Astrocyte (in vitro differentiated cells and primary cell): ENCODE data around the gene OR2L5. TPM values are rescaled to one million over a fixed set of nuclear protein-coding genes. Genes with fewer than 3 reads are reported as not detected.

ENCODE experiments used
- DNase-seq: peaks from one replicate; pipeline ENCODE4 v3.0.0-alpha.2; 2010; ENCODE audit warnings: low read depth
- FAIRE-seq: peaks from 2 replicates; lab custom pipeline; 2011; peaks lifted over from hg19 to GRCh38; lab: Jason Lieb, UNC
- H2AFZ ChIP-seq: 2 replicates; pipeline ENCODE4 v1.6.0; 2012; ENCODE audit warnings: low read depth, low read length, inconsistent platforms
- H3K27ac ChIP-seq: 2 replicates; pipeline ENCODE4 v1.5.1; 2011; ENCODE audit warnings: low read depth, low read length, inconsistent platforms
- H3K27me3 ChIP-seq: 2 replicates; pipeline ENCODE4 v1.6.0; 2011; ENCODE audit warnings: low read length, inconsistent platforms; ENCODE audit not compliant: insufficient read depth
- H3K36me3 ChIP-seq: 2 replicates; pipeline ENCODE4 v1.5.1; 2011; ENCODE audit warnings: low read length, inconsistent platforms; ENCODE audit not compliant: insufficient read depth
- H3K4me1 ChIP-seq: 2 replicates; pipeline ENCODE4 v1.5.1; 2011; ENCODE audit warnings: low read length, inconsistent platforms; ENCODE audit not compliant: insufficient read depth
- H3K4me2 ChIP-seq: 2 replicates; pipeline ENCODE4 v1.6.0; 2012; ENCODE audit warnings: low read length, inconsistent platforms
- H3K4me3 ChIP-seq: 2 replicates; pipeline ENCODE4 v1.5.1; 2011; ENCODE audit warnings: low read depth, mild to moderate bottlenecking, low read length, inconsistent platforms; ENCODE audit not compliant: insufficient read depth
- H3K79me2 ChIP-seq: 2 replicates; pipeline ENCODE4 v1.6.0; 2012; ENCODE audit warnings: mild to moderate bottlenecking, low read length, inconsistent platforms; ENCODE audit not compliant: insufficient read depth
- H3K9ac ChIP-seq: 2 replicates; pipeline ENCODE4 v1.6.0; 2012; ENCODE audit warnings: mild to moderate bottlenecking, low read length, inconsistent platforms
- H3K9me3 ChIP-seq: 2 replicates; pipeline ENCODE4 v1.5.1; 2012; ENCODE audit warnings: low read depth, mild to moderate bottlenecking, low read length, inconsistent platforms; ENCODE audit not compliant: insufficient read depth
- H4K20me1 ChIP-seq: 2 replicates; pipeline ENCODE4 v1.6.0; 2012; ENCODE audit warnings: low read length, inconsistent platforms; ENCODE audit not compliant: insufficient read depth
- H3K27ac Mint-ChIP-seq: one replicate; pipeline ENCODE4 v1.8.0; 2021; ENCODE audit warnings: mild to moderate bottlenecking, mixed read lengths; ENCODE audit not compliant: unreplicated experiment
- H3K27me3 Mint-ChIP-seq: one replicate; pipeline ENCODE4 v1.8.0; 2021; ENCODE audit warnings: low read depth, mixed read lengths; ENCODE audit not compliant: unreplicated experiment
- H3K36me3 Mint-ChIP-seq: one replicate; pipeline ENCODE4 v1.8.0; 2021; ENCODE audit warnings: low read depth, mixed read lengths; ENCODE audit not compliant: unreplicated experiment
- H3K4me1 Mint-ChIP-seq: one replicate; pipeline ENCODE4 v1.8.0; 2021; ENCODE audit warnings: low read depth, mixed read lengths; ENCODE audit not compliant: unreplicated experiment
- H3K4me3 Mint-ChIP-seq: one replicate; pipeline ENCODE4 v1.8.0; 2021; ENCODE audit warnings: mild to moderate bottlenecking, moderate library complexity, mixed read lengths; ENCODE audit not compliant: unreplicated experiment
- H3K9me3 Mint-ChIP-seq: one replicate; pipeline ENCODE4 v1.8.0; 2021; ENCODE audit warnings: mild to moderate bottlenecking, mixed read lengths; ENCODE audit not compliant: unreplicated experiment
- CTCF ChIP-seq: IDR thresholded peaks from 2 replicates; pipeline ENCODE4 v1.5.1; 2011; ENCODE audit warnings: low read depth, mild to moderate bottlenecking, inconsistent platforms, low read length, moderate library complexity; ENCODE audit not compliant: insufficient read depth
- EZH2 ChIP-seq: IDR thresholded peaks from 2 replicates; pipeline ENCODE4 v1.6.1; 2012; ENCODE audit warnings: mild to moderate bottlenecking, low read length, inconsistent platforms; ENCODE audit not compliant: insufficient read depth
- total RNA-seq: library from RNA; stranded (reverse); gene quantifications from 2 replicates; pipeline ENCODE4 v1.2.1, GENCODE V29; 2021

OR2L5 gene
- total RNA-seq, 1 donor from 2014 or later = not detected

- Mint-ChIP-seq H3K9me3 (peaks cover 10% of the 10 kb centered on the region), H3K4me3 (no peak overlapping the region), H3K27ac (no peak overlapping the region), H3K27me3 (no peaks in the 10 kb centered on the region), H3K36me3 (no peaks in the 10 kb centered on the region), H3K4me1 (no peaks in the 10 kb centered on the region)
- H3K4me2 ChIP-seq = no peak overlapping the region
- H3K79me2 ChIP-seq = no peaks in the 10 kb centered on the region
- H3K27ac ChIP-seq = no peak overlapping the region
- TF ChIP-seq EZH2 = no peak
- no peak for TF ChIP-seq CTCF
- peaks cover 8% of the 10 kb centered on the region for H3K9me3 ChIP-seq
- H3K4me1 ChIP-seq = no peaks in the 10 kb centered on the region
- no peaks in the 10 kb centered on the region for H3K27me3 ChIP-seq
- DNase-seq = no peak
- no peaks in the 10 kb centered on the region for H3K36me3 ChIP-seq
- no peak for FAIRE-seq
- no peaks in the 10 kb centered on the region for H4K20me1 ChIP-seq
- H3K4me3 ChIP-seq = no peak overlapping the region
- no peak overlapping the region for H2AFZ ChIP-seq
- no peak overlapping the region for H3K9ac ChIP-seq
These were observed 5.7 kb upstream of the OR2L5 start for GRCh38 chr1:248007778-248008177.

- Mint-ChIP-seq H3K4me3 (no peak overlapping the region), H3K36me3 (no peaks in the 10 kb centered on the region), H3K27ac (no peak overlapping the region), H3K27me3 (no peaks in the 10 kb centered on the region), H3K4me1 (no peaks in the 10 kb centered on the region), H3K9me3 (peaks cover 10% of the 10 kb centered on the region)
- H3K4me3 ChIP-seq = no peak overlapping the region
- peaks cover 8% of the 10 kb centered on the region for H3K9me3 ChIP-seq
- no peak for DNase-seq
- H3K27me3 ChIP-seq = no peaks in the 10 kb centered on the region
- H2AFZ ChIP-seq = no peak overlapping the region
- H3K79me2 ChIP-seq = no peaks in the 10 kb centered on the region
- no peaks in the 10 kb centered on the region for H3K36me3 ChIP-seq
- TF ChIP-seq CTCF = no peak
- no peak for TF ChIP-seq EZH2
- no peaks in the 10 kb centered on the region for H3K4me1 ChIP-seq
- no peak overlapping the region for H3K4me2 ChIP-seq
- FAIRE-seq = no peak
- H3K27ac ChIP-seq = no peak overlapping the region
- H4K20me1 ChIP-seq = no peaks in the 10 kb centered on the region
- no peak overlapping the region for H3K9ac ChIP-seq
These were observed 3.8 kb upstream of the OR2L5 start for GRCh38 chr1:248009681-248010080.

GRCh38 chr1:248015803-248016202, 2.3 kb downstream of the OR2L5 start:
- no peak overlapping the region for H3K27ac Mint-ChIP-seq
- no peaks in the 10 kb centered on the region for H3K27me3 ChIP-seq
- TF ChIP-seq CTCF (no peak), EZH2 (no peak)
- no peaks in the 10 kb centered on the region for H3K79me2 ChIP-seq
- H3K9ac ChIP-seq = no peak overlapping the region
- no peak overlapping the region for H3K4me2 ChIP-seq
- H3K4me1 Mint-ChIP-seq = no peaks in the 10 kb centered on the region
- H3K36me3 ChIP-seq = no peaks in the 10 kb centered on the region
- H3K27me3 Mint-ChIP-seq = no peaks in the 10 kb centered on the region
- H3K4me3 Mint-ChIP-seq = no peak overlapping the region
- H3K36me3 Mint-ChIP-seq = no peaks in the 10 kb centered on the region
- DNase-seq (no peak), FAIRE-seq (no peak)
- H2AFZ ChIP-seq = no peak overlapping the region
- H3K4me1 ChIP-seq = no peaks in the 10 kb centered on the region
- H3K9me3 ChIP-seq = peaks cover 8% of the 10 kb centered on the region
- no peaks in the 10 kb centered on the region for H4K20me1 ChIP-seq
- H3K9me3 Mint-ChIP-seq = peaks cover 7% of the 10 kb centered on the region
- no peak overlapping the region for H3K4me3 ChIP-seq
- H3K27ac ChIP-seq = no peak overlapping the region
